Umbilical cord (tissue), 2 donors: ENCODE data around the gene CDK5RAP3. TPM values are rescaled to one million over a fixed set of nuclear protein-coding genes. Genes with fewer than 3 reads are reported as not detected.
"Not testable (repeated sequence)": the region's sequence is repeated elsewhere in the genome, so short reads cannot be mapped to it uniquely, and the experiment has no call there.

Experiments used
- DNase-seq: peaks from one replicate; pipeline ENCODE4 v3.0.0-alpha.2; 2015; ENCODE audit warnings: low spot score
- total RNA-seq: library from RNA; depleted of rRNA; stranded (reverse); fragments of >200 nt; gene quantifications from one replicate; pipeline ENCODE4 v1.2.3, GENCODE V29; 2014; ENCODE audit warnings: low replicate concordance; ENCODE audit not compliant: insufficient read depth

The CDK5RAP3 gene
- total RNA-seq, 1 donor from 2014 or later: 30.1 TPM

DNA sequence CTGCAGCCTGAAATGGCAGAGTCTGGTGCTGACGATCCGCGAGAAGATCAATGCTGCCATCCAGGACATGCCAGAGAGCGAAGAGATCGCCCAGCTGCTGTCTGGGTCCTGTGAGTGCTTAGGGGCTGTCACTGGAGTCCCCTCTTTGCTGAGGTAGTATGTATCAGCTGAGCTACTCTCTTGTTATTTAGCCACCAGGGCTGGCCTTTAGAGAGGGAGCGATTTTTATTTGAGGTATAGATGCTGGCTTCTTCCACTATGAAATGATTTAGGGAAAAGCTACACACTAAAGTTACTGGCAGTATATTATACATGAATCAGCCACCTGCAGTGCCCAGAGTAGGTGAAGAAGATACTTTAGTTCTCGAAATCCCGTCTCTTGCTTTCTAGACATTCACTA, 2.6 kb downstream of the CDK5RAP3 start:
- DNase-seq: no peak

DNA sequence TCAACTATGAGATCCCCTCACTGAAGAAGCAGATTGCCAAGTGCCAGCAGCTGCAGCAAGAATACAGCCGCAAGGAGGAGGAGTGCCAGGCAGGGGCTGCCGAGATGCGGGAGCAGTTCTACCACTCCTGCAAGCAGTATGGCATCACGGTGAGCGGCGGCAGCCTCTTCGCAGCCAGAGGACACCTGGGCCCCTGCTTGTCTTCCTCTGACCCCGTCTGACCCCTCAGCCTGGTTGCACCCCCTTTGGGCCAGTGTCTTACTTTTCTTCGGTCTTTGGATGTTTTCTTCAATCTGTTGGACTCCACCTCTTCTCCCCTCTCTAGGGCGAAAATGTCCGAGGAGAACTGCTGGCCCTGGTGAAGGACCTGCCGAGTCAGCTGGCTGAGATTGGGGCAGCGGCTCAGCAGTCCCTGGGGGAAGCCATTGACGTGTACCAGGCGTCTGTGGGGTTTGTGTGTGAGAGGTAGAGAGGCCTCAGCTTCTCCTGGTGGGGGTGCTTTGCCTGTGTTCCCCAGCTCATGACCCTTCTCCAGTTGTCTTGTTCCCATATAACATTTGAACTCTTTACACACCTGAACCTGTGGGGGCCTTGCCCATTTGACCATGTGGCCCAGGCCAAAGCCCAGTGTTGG, 4.4 kb downstream of the CDK5RAP3 start:
- DNase-seq: no peak

DNA sequence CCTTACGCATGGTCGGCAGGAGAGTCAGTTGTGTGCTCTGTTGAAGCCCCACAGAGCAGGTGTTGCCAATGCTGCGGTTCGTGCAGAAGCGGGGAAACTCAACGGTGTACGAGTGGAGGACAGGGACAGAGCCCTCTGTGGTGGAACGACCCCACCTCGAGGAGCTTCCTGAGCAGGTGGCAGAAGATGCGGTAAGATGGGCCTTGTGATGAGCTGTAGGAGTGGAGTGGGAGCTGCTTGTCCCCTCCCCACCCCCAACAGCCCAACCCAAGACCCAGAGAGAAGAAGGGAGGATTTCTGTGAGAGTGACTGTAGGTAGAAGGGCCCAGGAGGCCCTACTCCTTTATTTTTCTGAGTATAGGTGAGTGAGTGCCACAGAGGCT, 4.9 kb downstream of the CDK5RAP3 start:
- no peak for DNase-seq

DNA sequence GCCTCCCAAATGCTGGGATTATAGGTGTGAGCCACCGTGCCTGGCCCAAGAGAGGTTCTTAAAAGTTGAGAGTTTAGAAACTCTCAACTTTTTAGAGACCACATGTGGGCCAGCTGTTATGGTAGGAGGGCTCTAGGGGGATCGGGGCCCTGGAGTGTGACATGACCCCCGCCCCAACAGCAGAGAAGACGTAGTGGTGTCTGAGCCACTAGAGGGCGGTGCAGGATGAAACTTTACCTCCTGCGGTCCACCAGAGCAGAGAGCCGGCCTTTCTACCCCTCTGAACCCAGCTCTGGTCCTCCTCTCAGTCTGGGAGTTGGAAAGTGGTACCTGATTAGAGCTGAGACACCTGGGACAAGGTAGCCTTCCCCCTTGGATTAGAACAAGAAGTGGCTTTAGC, 7.4 kb downstream of the CDK5RAP3 start:
- DNase-seq: peak; percentile 61

DNA sequence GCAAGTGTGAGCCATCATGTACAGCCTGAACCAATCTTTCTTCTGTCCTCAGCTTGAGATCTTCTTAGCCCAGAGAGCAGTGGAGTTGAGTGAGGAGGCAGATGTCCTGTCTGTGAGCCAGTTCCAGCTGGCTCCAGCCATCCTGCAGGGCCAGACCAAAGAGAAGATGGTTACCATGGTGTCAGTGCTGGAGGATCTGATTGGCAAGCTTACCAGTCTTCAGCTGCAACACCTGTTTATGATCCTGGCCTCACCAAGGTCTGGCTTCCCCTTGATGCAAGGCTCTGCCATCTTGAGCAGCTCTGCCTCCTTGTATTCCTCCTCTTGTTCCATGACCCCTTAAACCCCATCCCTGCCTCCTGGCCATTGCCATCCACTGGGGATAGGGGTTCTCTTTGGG, 9.6 kb downstream of the CDK5RAP3 start:
- DNase-seq: no peak

DNA sequence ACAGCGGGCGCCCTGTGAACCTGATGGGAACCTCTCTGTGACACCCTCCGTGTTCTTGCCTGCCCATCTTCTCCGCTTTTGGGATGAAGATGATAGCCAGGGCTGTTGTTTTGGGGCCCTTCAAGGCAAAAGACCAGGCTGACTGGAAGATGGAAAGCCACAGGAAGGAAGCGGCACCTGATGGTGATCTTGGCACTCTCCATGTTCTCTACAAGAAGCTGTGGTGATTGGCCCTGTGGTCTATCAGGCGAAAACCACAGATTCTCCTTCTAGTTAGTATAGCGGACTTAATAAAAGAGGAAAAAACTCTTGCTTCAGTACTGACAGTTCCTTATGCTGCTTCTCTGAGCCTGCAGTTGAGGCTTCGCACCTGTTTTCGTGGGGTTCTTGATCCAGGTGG, 10.5 kb downstream of the CDK5RAP3 start:
- no peak for DNase-seq

DNA sequence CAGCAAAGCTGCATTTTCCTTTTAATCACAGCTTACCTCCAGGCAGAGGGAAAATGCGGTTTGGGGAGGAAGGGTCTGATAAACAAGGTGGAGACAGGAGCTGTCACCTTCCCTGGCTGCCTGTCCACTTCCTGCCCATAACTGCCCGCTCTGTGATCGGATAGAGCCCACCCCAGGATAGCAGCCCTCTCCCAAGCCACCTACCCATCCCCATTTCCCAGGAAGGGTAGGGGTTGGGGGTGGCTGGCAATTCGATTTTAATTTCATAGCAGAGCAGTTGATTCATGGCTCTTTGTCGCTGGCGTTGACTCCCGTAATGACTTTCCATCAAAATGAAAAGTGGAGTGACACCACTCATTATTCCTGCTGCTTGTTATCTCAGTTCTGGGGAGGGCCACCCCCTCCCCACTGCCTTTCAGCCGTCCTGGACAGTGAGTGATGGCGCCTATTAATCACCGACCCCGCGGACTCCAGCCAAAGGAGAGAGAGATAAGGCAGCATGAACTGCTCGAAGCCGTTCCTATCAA, 11.2 kb downstream of the CDK5RAP3 start:
- no peak for DNase-seq

DNA sequence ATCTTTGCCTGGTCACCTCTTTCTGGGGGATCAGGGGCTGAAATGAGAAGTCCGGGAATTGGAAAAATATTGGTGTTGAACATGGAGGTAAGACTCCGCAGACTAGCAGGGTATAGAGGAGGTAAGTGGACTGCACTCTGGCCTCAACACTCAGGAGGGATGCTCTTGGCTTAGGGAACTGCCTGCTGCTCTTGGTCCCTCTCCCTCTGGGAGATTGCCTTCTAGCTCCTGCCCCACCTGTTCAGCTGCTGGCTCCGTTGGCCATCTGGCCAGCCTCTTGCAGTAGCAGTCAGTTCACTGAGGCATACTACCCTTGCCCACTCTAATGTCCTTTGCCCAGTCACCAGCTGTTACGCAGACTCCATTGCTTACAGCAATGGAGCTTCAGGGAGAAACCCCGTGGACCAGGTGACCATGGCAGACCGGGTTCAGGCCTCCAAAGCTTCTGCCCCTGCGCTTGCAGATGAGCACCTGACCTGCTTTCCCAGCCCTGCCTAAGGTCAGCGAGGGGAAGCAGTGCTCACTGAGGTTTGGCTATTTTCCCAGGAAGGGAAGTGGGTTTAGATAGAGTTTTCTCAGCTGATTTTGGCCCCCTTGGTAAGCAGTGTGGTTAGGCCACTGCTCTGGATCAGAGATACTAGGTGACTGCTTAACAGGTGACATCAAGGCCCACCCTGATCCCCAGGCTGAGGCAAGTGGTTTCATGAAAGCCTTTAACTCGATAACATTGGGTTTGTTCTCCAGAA, 11.9 kb downstream of the CDK5RAP3 start:
- no peak for DNase-seq

DNA sequence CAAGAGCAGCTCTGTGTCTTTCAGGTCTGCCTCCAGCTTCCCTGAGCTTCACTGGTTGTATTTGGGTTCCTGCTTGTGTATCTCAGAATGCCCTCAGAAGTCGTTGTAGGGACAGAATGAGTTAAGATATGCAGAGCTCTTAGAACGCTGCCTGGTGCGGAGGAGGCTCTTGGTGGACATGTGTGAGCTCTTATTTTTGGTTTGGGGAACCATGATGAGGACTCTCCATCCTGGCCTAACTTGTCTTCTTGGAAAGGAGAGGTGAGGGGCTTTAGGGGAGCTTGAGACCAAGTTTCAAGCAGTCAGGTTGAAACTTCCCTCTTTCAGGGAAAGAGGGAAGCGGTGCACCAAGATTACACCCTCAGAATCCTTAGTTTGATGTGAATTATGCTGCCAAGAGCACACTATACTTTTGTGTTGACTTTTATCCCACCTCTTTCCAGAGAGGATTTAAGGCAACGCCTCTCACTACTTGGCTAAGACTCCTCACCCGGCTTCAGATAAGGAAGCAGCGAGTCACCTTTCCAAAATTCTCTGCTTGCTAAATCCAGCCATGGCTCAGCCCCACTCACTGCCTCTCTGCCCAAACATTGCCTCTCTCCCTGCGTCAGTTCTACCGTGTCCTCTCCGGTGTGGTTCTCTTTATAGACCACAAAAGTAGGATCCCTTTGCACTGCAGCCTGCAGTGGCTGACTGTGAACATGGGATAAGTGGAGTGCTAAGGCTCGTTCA, 12.7 kb downstream of the CDK5RAP3 start:
- DNase-seq: peak; percentile 28

DNA sequence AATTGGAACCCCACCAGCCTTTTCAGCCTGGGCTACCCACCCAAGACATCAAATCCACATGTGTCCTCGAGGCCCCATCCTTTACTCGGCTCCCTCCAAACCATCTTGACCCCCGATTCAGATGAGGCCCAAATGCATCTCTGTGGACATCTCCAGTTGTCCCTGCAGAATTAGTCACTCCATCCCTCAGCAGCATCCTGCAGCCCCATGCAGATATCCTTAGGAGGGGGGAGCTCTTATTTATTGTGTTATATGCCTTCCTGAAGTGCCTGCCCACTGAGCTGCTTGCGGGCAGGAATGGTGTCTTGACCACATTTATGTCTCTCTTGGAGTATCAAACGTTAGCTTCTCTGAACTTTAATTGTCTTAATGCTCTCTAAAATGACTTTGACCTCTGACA, 15.6 kb downstream of the CDK5RAP3 start:
- DNase-seq: no peak

DNA sequence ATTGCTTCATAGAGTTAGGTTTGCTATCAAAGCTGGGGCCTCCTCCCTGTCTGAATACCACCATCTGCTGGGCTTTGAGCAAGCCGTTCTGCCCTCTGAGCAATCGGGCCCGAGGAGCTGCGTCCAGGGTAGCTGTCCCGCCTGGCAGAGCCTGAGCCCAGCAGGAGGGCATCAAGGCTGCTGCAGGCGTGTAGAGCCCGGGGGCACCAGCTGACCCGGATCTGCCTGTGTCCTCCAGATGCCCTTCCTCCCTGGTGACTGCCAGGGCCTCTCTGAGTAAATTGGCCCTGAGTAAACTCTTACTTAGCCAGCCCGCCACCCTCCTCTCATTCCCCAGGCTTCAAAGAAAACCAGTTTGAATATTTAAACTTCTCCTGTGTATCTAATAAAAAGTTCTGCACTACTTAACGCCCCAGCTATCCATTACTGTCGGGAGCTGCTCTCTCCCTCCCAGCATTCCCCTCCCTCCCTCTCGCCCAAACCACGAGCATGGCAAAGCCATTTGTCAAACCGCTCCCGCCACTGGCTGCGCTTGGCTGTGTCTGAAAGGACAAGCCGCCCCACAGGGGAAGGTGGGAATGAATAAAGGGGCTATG, 16.4 kb downstream of the CDK5RAP3 start:
- DNase-seq: peak; percentile 38

DNA sequence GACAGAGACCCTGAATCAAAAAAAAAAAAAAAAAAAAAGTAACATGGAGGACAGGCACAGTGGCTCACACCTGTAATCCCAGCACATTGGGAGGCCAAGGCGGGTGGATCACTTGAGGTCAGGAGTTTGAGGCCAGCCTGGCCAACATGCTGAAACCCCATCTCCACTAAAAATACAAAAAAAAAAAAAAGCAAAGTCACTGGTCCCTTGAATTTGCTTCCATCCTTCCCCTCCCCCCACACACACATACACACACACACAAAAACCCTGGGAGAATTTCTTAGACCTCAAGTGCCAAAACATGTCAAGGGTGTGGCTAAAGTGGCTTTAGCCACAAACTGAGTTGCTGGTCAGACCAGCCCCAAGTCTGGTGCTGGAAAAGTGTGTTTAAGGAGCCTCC, 17.5 kb downstream of the CDK5RAP3 start:
- DNase-seq: not testable (repeated sequence)

DNA sequence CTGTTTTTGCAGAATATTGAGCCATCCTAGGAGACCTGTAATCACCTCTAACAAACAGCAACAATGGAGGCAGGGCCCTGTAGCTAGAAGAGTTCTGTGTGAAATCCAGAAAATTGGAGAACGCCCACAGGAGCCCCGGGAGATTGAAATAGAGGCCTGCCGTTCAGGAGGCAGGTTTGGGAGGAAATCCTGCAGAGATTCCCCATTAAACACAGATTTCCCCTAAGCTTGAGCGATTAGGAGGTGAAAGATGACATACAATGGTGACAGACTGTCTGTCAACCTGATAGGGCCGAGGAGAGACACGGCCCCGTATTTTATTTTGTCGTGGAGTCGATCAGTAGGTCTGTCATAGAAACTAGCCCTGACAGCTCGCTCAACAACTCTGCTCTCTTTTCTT, 18.2 kb downstream of the CDK5RAP3 start:
- no peak for DNase-seq

DNA sequence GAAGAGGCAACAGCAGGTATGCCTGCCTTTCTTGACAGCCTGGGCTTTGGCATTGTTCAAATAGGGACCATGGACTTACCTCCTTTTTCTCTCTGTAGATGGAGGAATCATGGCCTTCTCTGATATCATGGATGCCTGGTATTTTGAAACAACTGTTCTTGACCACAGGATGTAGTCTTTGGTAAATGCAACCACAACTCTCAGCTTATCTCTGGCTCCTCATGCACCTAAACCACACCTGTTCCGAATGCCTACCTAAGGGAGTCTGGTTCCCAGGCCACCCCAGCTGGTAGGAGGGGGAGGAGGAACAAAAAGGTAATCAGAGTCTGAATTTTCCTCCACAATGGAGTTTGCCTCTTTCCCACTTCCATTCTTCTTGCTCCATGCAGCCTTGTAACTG, 18.8 kb downstream of the CDK5RAP3 start:
- no peak for DNase-seq

DNA sequence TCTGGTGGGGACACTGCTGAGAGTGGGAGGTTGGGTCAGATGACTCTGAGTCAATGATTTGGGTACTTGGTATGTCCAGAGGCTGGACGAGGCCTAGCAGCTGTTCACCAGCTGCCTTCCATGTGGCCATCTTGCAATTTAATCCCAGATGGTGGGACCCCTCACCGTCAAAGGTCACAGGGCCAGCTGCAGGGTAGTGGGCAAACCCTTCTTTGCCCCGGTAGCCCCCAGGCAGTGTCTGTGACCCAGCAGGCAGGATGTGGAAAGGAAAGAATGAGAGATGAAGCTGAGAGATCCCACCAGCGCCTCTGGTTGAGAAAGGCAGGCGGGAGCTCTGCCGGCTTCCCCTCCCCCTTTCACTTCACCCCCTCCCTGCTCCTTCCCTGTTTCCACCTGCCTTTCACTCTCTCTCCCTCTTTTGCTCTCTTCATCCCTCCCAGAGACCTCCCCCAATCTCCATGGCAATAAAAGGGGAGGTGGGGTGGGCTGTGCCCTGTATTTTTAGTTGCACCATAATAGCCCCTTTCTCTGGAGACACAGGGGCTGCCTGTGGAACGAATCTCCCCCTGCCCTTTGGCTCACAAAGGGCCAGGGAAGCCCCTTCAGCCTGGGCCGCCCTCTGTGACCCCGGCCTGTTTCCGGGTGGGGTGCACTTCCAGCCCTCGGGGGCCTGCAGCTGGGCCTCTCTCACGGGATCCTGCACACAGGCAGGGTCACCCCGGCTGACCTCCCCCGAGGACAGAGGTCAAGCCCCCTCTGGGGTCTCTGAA, 20.2 kb downstream of the CDK5RAP3 start:
- DNase-seq: no peak

DNA sequence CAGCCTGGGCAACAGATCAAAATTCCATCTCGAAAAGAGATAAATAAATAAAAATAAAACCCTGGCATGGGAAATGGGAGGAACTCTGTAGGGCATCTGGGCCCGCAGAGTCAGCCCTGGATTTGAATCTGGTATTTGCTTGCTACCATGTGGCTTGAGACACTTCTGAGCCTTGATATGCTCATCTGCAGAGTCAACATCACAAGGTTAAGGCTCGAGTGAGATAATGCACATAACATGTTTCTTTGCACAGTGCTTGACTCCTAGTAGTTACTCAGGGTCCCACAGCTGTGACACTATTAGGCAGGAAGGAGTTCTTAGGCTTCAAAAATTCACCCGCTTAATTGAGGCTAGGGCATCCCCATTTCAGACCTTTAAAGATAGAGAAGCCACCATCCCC, 21.3 kb downstream of the CDK5RAP3 start:
- no peak for DNase-seq

DNA sequence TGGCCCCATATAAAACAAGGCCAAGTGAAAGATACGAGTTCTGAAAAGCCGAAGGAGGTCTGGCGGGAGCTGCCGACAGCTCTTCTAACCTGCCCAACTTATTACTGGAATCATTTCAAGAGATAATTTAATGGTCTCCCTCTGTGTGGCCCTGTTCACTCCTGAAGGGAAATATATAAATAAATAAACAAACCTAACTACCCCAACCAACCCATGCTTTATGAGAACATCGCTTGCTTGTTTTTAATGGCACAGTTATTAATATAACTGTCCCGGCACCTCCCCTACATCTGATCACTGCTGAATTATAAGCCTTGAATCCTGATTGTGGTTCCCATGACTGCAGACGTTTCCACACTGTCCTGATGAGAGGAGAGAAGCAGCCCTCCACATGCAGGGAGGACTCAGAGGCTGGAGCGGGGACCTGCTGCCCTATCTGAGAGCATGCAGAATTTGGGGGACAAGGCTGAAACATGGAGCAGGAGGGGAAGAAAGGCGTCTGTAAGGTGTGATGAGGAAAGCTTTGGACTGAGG, 22.2 kb downstream of the CDK5RAP3 start:
- no peak for DNase-seq

DNA sequence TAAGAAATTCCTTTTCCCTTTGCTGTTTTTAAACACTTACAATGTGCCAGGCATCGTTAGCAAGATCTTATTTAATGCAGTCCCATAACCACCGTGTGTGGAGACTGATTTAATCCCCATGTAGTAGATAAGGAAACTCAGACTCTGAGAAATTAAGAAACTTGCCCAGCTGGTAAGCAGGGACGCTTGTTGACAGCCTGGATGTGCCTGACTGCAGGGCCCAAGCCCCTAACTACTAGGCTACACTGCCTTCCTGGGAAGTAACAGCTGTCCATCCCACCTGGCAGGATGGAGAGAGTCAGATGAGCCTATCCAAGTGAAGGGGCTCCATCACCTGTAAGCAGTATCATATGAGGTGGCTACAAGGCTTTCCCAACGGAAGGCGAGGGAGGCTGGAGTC, 23.1 kb downstream of the CDK5RAP3 start:
- no peak for DNase-seq

DNA sequence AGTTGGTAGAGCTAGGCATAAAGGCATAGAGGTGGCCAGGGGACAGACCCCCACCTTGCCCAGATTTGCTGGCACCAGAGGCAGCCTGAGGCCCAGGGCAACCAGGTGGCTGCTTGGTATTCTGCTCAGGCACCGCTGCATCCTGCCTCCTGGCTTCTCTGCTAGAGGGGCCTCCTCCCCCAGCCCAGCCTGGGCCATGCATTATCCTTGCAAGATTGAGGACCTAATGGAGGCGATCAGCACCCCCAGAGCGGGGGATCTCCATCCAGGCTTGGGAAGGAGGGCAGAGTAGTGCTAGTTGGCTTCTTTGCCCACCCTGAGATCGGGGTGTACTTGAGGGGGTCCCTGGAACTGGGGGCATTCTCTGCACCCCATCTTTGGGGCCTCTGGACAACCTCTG, 23.8 kb downstream of the CDK5RAP3 start:
- DNase-seq: no peak

DNA sequence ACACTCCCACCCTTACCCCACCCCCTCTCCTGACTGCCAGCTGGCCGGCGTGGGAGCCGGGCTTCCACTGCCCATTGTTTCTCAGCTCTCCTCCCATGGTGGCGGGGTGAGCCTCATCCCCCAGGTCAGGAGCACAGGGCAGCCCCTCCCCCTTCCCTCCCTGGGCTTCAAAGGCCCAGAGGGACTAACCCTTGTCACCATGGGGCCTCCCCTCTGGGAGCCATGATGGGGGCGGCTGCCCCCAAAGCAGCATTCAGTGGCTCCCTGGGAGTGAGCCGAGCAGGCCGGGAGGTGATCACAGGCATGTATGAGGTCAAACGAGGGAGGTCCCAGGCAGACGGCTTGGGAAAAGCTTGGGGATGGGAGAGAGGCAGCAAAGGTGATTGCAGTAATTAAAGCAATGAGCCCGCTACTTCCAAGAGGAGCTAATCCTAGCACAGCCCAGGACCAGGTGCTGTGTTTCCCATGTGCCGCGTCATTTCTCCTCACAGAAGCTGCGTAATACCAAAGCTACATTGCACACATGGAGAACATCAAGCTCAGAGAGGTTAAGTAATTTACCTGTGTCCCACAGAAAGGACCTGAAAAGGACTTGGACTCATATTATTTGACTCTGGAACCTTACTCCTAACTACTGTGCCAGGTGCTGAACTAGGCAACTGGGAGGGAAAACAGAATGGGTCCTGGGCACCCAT, 24.5 kb downstream of the CDK5RAP3 start:
- DNase-seq: no peak

DNA sequence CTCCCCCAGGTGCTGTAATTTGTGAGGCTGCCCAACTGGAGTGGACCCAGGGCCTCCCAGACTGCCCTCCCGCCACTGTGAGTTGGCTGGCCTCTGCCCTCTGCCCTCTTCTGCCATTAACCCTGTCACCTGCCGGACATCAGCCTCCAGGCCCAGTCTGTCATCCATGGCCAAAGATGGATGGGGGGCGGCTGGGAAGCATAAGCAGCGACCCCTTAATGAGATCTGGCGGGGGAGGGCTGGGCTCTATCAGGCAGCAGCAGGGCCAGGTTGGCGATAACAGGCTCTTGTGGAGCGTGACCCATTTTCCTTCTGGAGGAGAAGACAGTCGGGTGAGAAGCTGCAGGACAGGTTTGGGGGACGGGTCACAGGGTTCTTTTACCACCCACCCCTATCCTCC, 25.3 kb downstream of the CDK5RAP3 start:
- no peak for DNase-seq
